SK-N-SH treated with all-trans-retinoic acid at 6 μM for 48 hours (cell line): ENCODE measurements around the gene WDR19.

Source experiments
- ATAC-seq: fragments of 200-7000 bp; cut with Tn5 transposase; 3 replicates; pipeline ENCODE4 v1.9.1; 2020; ENCODE audit warnings: mild to moderate bottlenecking, moderate library complexity
- ARNTL ChIP-seq: fragments of 450-650 bp; formaldehyde crosslinking; IDR thresholded peaks from 2 replicates; pipeline ENCODE4 v1.5.0; 2020; ENCODE audit warnings: low read depth, mild to moderate bottlenecking, moderate library complexity, borderline replicate concordance
- BACH2 ChIP-seq: fragments of 250-450 bp; sonication (Bioruptor Pico); IDR thresholded peaks from 2 replicates; pipeline ENCODE4 v1.9.0; 2021; ENCODE audit warnings: mild to moderate bottlenecking, borderline replicate concordance
- CSDC2 ChIP-seq: fragments of 250-450 bp; sonication (Bioruptor Pico); IDR thresholded peaks from 2 replicates; pipeline ENCODE4 v1.5.0; 2020; ENCODE audit warnings: mild to moderate bottlenecking, moderate library complexity
- ESRRG ChIP-seq: fragments of 250-450 bp; sonication (Bioruptor Pico); IDR thresholded peaks from 2 replicates; pipeline ENCODE4 v1.6.1; 2021; ENCODE audit warnings: mild to moderate bottlenecking
- GLIS3 ChIP-seq: fragments of 250-450 bp; sonication (Bioruptor Pico); IDR thresholded peaks from 2 replicates; pipeline ENCODE4 v1.5.0; 2020; ENCODE audit warnings: mild to moderate bottlenecking, moderate library complexity
- ISL1 ChIP-seq: fragments of 250-450 bp; sonication (Bioruptor Pico); IDR thresholded peaks from 2 replicates; pipeline ENCODE4 v2.1.2; 2022; ENCODE audit warnings: mild to moderate bottlenecking, moderate library complexity
- OSR1 ChIP-seq: fragments of 250-450 bp; sonication (Bioruptor Pico); IDR thresholded peaks from 2 replicates; pipeline ENCODE4 v1.8.0; 2022; ENCODE audit warnings: moderate library complexity, mild to moderate bottlenecking, inconsistent platforms
- PATZ1 ChIP-seq: fragments of 250-450 bp; sonication (Bioruptor Pico); IDR thresholded peaks from 2 replicates; pipeline ENCODE4 v1.8.0; 2020; ENCODE audit warnings: mild to moderate bottlenecking, moderate library complexity, borderline replicate concordance
- POU6F1 ChIP-seq: fragments of 250-450 bp; sonication (Bioruptor Pico); IDR thresholded peaks from 2 replicates; pipeline ENCODE4 v1.8.0; 2021; ENCODE audit warnings: low read depth, mild to moderate bottlenecking, moderate library complexity, borderline replicate concordance
- PPARA ChIP-seq: fragments of 250-450 bp; sonication (Bioruptor Pico); IDR thresholded peaks from 2 replicates; pipeline ENCODE4 v1.5.0; 2020; ENCODE audit warnings: mild to moderate bottlenecking, borderline replicate concordance
- RARB ChIP-seq: fragments of 250-450 bp; sonication (Bioruptor Pico); IDR thresholded peaks from 2 replicates; pipeline ENCODE4 v1.8.0; 2021; ENCODE audit warnings: mild to moderate bottlenecking, moderate library complexity
- SNAI2 ChIP-seq: fragments of 250-450 bp; sonication (Bioruptor Pico); IDR thresholded peaks from 2 replicates; pipeline ENCODE4 v1.5.0; 2020; ENCODE audit warnings: mild to moderate bottlenecking, moderate library complexity
- TCF4 ChIP-seq: fragments of 250-450 bp; sonication (Bioruptor Pico); IDR thresholded peaks from 2 replicates; pipeline ENCODE4 v1.8.0; 2021; ENCODE audit warnings: mild to moderate bottlenecking, moderate library complexity, borderline replicate concordance
- TOX ChIP-seq: fragments of 250-450 bp; sonication (Bioruptor Pico); IDR thresholded peaks from 2 replicates; pipeline ENCODE4 v1.8.0; 2021; ENCODE audit warnings: mild to moderate bottlenecking, moderate library complexity, borderline replicate concordance
- ZC3H10 ChIP-seq: fragments of 250-450 bp; sonication (Bioruptor Pico); IDR thresholded peaks from 2 replicates; pipeline ENCODE4 v1.5.1; 2021; ENCODE audit warnings: mild to moderate bottlenecking, moderate library complexity
- ZFP3 ChIP-seq: fragments of 250-450 bp; sonication (Bioruptor Pico); IDR thresholded peaks from 2 replicates; pipeline ENCODE4 v1.5.0; 2020; ENCODE audit warnings: mild to moderate bottlenecking, moderate library complexity
- ZFP30 ChIP-seq: fragments of 450-650 bp; formaldehyde crosslinking; IDR thresholded peaks from 2 replicates; pipeline ENCODE4 v1.5.0; 2022; ENCODE audit warnings: mild to moderate bottlenecking, moderate library complexity
- ZNF565 ChIP-seq: fragments of 450-650 bp; formaldehyde crosslinking; conservative IDR thresholded peaks from 2 replicates; pipeline ENCODE4 v1.5.0; 2020; ENCODE audit warnings: low read depth, mild to moderate bottlenecking, moderate library complexity
- ZNF70 ChIP-seq: fragments of 450-650 bp; formaldehyde crosslinking; IDR thresholded peaks from 2 replicates; pipeline ENCODE4 v1.5.0; 2020; ENCODE audit warnings: mild to moderate bottlenecking, moderate library complexity
- ZNF8 ChIP-seq: fragments of 450-650 bp; formaldehyde crosslinking; IDR thresholded peaks from 2 replicates; pipeline ENCODE4 v1.5.0; 2020; ENCODE audit warnings: mild to moderate bottlenecking, moderate library complexity
- TF ChIP-seq, protein P1 (sequence below): fragments of 250-450 bp; sonication (Bioruptor Pico); IDR thresholded peaks from 2 replicates; pipeline ENCODE4 v1.5.1; 2020; ENCODE audit warnings: low read depth, mild to moderate bottlenecking, moderate library complexity
- TF ChIP-seq, protein P2 (sequence below): fragments of 250-450 bp; sonication (Bioruptor Pico); IDR thresholded peaks from 2 replicates; pipeline ENCODE4 v1.5.0; 2020; ENCODE audit warnings: mild to moderate bottlenecking, moderate library complexity

WDR19 gene

GRCh38 chr4:39232100-39232499, 49.8 kb downstream of the WDR19 start:
- TF ChIP-seq ZNF8 (CRISPR knock-in tag) (no peak), ZFP30 (CRISPR knock-in tag) (no peak), ZNF70 (CRISPR knock-in tag) (no peak), ZFP3 (CRISPR knock-in tag) (no peak), CSDC2 (CRISPR knock-in tag) (no peak), TCF4 (CRISPR knock-in tag) (no peak), RARB (CRISPR knock-in tag) (no peak), ZC3H10 (CRISPR knock-in tag) (no peak), ZNF565 (no peak), POU6F1 (no peak), OSR1 (CRISPR knock-in tag) (no peak), TOX (CRISPR knock-in tag) (no peak), ISL1 (CRISPR knock-in tag) (no peak), PATZ1 (CRISPR knock-in tag) (no peak), SNAI2 (CRISPR knock-in tag) (no peak)
- TF ChIP-seq, protein P1, sequence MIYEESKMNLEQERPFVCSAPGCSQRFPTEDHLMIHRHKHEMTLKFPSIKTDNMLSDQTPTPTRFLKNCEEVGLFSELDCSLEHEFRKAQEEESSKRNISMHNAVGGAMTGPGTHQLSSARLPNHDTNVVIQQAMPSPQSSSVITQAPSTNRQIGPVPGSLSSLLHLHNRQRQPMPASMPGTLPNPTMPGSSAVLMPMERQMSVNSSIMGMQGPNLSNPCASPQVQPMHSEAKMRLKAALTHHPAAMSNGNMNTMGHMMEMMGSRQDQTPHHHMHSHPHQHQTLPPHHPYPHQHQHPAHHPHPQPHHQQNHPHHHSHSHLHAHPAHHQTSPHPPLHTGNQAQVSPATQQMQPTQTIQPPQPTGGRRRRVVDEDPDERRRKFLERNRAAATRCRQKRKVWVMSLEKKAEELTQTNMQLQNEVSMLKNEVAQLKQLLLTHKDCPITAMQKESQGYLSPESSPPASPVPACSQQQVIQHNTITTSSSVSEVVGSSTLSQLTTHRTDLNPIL (CRISPR knock-in tag), result no peak
- ATAC-seq, result no peak

GRCh38 chr4:39233114-39233513, 50.8 kb downstream of the WDR19 start:
- ATAC-seq, result no peak
- TF ChIP-seq ZFP30 (CRISPR knock-in tag), result no peak
- TF ChIP-seq SNAI2 (CRISPR knock-in tag), result no peak
- no peak for TF ChIP-seq ZNF8 (CRISPR knock-in tag)
- TF ChIP-seq, protein P2, sequence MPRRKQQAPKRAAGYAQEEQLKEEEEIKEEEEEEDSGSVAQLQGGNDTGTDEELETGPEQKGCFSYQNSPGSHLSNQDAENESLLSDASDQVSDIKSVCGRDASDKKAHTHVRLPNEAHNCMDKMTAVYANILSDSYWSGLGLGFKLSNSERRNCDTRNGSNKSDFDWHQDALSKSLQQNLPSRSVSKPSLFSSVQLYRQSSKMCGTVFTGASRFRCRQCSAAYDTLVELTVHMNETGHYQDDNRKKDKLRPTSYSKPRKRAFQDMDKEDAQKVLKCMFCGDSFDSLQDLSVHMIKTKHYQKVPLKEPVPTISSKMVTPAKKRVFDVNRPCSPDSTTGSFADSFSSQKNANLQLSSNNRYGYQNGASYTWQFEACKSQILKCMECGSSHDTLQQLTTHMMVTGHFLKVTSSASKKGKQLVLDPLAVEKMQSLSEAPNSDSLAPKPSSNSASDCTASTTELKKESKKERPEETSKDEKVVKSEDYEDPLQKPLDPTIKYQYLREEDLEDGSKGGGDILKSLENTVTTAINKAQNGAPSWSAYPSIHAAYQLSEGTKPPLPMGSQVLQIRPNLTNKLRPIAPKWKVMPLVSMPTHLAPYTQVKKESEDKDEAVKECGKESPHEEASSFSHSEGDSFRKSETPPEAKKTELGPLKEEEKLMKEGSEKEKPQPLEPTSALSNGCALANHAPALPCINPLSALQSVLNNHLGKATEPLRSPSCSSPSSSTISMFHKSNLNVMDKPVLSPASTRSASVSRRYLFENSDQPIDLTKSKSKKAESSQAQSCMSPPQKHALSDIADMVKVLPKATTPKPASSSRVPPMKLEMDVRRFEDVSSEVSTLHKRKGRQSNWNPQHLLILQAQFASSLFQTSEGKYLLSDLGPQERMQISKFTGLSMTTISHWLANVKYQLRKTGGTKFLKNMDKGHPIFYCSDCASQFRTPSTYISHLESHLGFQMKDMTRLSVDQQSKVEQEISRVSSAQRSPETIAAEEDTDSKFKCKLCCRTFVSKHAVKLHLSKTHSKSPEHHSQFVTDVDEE (CRISPR knock-in tag), result no peak
- no peak for TF ChIP-seq ZNF565
- no peak for TF ChIP-seq POU6F1
- TF ChIP-seq RARB (CRISPR knock-in tag), result no peak
- TF ChIP-seq OSR1 (CRISPR knock-in tag), result no peak
- TF ChIP-seq ZNF70 (CRISPR knock-in tag), result no peak
- TF ChIP-seq TOX (CRISPR knock-in tag), result no peak
- no peak for TF ChIP-seq BACH2 (CRISPR knock-in tag)
- TF ChIP-seq PPARA, result no peak
- no peak for TF ChIP-seq CSDC2 (CRISPR knock-in tag)
- no peak for TF ChIP-seq ESRRG (CRISPR knock-in tag)
- no peak for TF ChIP-seq ZFP3 (CRISPR knock-in tag)
- no peak for TF ChIP-seq ARNTL
- TF ChIP-seq PATZ1 (CRISPR knock-in tag), result no peak
- TF ChIP-seq ISL1 (CRISPR knock-in tag), result no peak
- no peak for TF ChIP-seq GLIS3 (CRISPR knock-in tag)
